ENCODE measurements around the gene SRM.

The SRM gene

DNA sequence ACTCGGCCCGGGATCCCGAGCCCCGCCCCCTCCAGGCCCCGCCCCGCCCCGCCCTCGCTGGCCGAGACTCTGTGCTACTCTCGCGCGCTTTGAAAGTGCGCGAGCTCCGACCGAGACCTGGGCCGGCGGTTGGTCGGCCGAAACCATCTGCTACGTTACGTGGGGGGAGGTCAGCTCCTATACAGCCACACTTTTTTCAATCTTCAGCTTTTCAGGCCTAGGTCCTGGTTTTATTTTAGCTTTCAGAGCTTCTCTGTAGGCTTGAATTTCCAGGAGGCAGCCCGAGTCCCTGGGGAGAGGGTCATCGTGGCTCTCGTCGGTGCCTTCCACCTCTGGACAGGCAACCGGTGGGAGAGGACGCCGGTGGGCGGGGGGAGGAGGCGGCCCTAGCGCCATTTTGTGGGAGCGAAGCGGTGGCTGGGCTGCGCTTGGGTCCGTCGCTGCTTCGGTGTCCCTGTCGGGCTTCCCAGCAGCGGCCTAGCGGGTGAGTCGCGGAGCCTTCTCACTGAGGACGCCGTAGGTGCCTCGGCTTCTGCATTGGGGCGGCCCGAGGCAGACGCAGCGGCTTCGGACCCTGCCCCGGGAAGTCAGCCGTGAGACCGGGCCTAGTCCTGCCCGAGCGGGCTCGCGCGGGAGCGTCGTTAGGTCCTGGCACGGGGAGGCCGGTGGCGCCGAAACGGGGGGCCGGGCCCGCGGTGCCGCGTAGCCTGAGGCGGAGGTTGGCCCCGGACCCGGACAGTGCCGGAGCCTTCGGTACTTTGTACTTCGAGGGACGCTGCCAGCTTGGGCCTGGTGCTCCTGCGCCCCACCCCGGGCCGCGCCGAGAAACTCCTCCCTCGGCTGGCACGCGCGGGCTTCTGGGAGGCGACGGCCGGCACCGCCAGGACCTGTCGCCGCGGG is 47.3 kb downstream of the SRM start, which contains the start of gene TARDBP:
Gene TARDBP, plus strand, starts transcription at position 395 of the 900 bp plus-strand sequence. CDS start 1,074 bp downstream, outside the sequence.
- peak; percentile 82 for DNase-seq
